ENCODE results near the gene DROSHA.

Gene DROSHA

DNA sequence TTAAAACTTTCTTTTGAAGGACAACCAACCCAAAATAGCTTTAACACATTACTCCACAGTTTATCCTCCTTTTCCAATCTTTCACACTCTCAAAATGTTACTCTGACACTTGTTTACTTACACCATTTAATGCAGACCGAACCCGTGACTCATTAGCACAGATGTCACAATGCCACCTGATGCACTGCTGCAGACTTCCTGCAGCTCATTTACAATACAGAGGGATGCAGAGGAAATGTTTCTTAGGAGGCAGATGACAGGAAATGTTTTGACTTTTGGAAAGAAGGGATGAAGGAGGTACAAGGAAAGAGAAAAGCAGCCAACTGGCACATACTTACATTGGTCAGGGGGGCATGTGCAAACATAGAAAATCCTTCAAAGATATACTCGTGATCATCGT lies 39.0 kb downstream of the DROSHA start:
- H4K20me1 ChIP-seq (ENCODE audit: insufficient read depth, low read length): no peaks in the 10 kb centered on the region
- no peak overlapping the region for H3K4me3 ChIP-seq (ENCODE audit: low read length)
- H3K27ac ChIP-seq (ENCODE audit: low read length): no peak overlapping the region
- TF ChIP-seq EZH2phosphoT487 (IDR thresholded peaks at IDR 0.05; ENCODE audit: low read length) (no peak), EZH2 (optimal IDR thresholded peaks at IDR 0.05; ENCODE audit: low read depth, low read length) (no peak)
- TF ChIP-seq, protein P1, sequence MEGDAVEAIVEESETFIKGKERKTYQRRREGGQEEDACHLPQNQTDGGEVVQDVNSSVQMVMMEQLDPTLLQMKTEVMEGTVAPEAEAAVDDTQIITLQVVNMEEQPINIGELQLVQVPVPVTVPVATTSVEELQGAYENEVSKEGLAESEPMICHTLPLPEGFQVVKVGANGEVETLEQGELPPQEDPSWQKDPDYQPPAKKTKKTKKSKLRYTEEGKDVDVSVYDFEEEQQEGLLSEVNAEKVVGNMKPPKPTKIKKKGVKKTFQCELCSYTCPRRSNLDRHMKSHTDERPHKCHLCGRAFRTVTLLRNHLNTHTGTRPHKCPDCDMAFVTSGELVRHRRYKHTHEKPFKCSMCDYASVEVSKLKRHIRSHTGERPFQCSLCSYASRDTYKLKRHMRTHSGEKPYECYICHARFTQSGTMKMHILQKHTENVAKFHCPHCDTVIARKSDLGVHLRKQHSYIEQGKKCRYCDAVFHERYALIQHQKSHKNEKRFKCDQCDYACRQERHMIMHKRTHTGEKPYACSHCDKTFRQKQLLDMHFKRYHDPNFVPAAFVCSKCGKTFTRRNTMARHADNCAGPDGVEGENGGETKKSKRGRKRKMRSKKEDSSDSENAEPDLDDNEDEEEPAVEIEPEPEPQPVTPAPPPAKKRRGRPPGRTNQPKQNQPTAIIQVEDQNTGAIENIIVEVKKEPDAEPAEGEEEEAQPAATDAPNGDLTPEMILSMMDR (IDR thresholded peaks at IDR 0.05; ENCODE audit: low read length): no peak
- H2AFZ ChIP-seq (ENCODE audit: low read length): no peak overlapping the region
- no peak overlapping the region for H3K9ac ChIP-seq (ENCODE audit: low read length)
- no peaks in the 10 kb centered on the region for H3K9me2 ChIP-seq (replicated peaks; ENCODE audit: insufficient read depth, low read length)
- H3K36me3 ChIP-seq (replicated peaks; ENCODE audit: insufficient read depth, low read length): no peaks in the 10 kb centered on the region
- no peaks in the 10 kb centered on the region for H3K4me1 ChIP-seq (ENCODE audit: low read length)
- H3K27me3 ChIP-seq (replicated peaks; ENCODE audit: insufficient read depth, low read length): no peaks in the 10 kb centered on the region
- H3K9me3 ChIP-seq (replicated peaks; ENCODE audit: insufficient read depth, low read length): no peaks in the 10 kb centered on the region
- no peak for DNase-seq
- no peak overlapping the region for H3K4me2 ChIP-seq (ENCODE audit: low read depth, low read length)
- H3K79me2 ChIP-seq (ENCODE audit: low read length): no peaks in the 10 kb centered on the region
- no peaks in the 10 kb centered on the region for H3F3A ChIP-seq (ENCODE audit: insufficient read depth, low read length)

DNA sequence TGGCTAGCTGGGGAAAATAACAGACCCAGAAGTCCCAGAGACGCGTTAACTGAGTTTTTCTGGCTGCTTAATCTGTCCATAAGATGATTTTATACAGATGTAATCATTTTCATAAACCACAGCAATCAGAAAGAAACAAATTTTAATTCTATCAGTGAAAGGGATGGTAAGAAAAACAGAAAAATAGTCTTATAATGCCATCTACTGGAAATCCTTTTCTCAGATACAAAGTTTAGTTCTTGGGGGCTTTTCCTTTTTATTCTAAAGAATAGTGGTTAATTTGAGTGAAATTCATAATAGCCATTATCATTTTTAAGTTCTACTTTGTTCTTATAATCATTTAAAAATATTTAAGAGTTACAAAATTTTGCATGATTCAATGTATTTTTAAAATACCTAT lies 44.4 kb downstream of the DROSHA start:
- no peak overlapping the region for H3K4me2 ChIP-seq (ENCODE audit: low read depth, low read length)
- H3F3A ChIP-seq (ENCODE audit: insufficient read depth, low read length): no peaks in the 10 kb centered on the region
- TF ChIP-seq EZH2 (optimal IDR thresholded peaks at IDR 0.05; ENCODE audit: low read depth, low read length): no peak
- TF ChIP-seq, protein P1 (IDR thresholded peaks at IDR 0.05; ENCODE audit: low read length): no peak
- TF ChIP-seq EZH2phosphoT487 (IDR thresholded peaks at IDR 0.05; ENCODE audit: low read length): no peak
- no peaks in the 10 kb centered on the region for H3K27me3 ChIP-seq (replicated peaks; ENCODE audit: insufficient read depth, low read length)
- no peaks in the 10 kb centered on the region for H3K79me2 ChIP-seq (ENCODE audit: low read length)
- H3K9me2 ChIP-seq (replicated peaks; ENCODE audit: insufficient read depth, low read length): no peaks in the 10 kb centered on the region
- no peak overlapping the region for H3K9ac ChIP-seq (ENCODE audit: low read length)
- no peak overlapping the region for H3K4me3 ChIP-seq (ENCODE audit: low read length)
- no peaks in the 10 kb centered on the region for H3K4me1 ChIP-seq (ENCODE audit: low read length)
- H3K27ac ChIP-seq (ENCODE audit: low read length): no peak overlapping the region
- DNase-seq: no peak
- no peaks in the 10 kb centered on the region; the same call in 1 of the 2 replicates for H3K36me3 ChIP-seq (replicated peaks; ENCODE audit: insufficient read depth, low read length)
- no peak overlapping the region for H2AFZ ChIP-seq (ENCODE audit: low read length)
- H4K20me1 ChIP-seq (ENCODE audit: insufficient read depth, low read length): no peaks in the 10 kb centered on the region
- no peaks in the 10 kb centered on the region for H3K9me3 ChIP-seq (replicated peaks; ENCODE audit: insufficient read depth, low read length)

DNA sequence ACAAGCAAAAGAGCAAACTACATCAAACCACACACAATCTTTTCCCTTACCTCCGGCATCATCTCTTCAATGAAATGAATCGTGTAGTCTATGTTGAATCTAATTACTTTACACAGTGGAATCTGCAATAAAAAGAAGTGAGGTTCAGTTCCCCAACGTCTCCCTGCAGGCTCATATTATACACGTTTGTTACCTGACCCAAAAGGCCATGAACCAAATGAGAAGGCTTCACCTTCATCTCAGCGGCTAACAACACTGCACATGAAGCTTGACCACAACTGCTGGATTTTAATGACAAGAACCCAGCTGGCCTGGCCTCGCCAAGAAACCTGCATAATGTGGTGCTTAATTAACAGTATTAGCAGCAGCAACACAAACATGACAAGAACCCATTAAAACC lies 45.5 kb downstream of the DROSHA start:
- H3K4me2 ChIP-seq (ENCODE audit: low read depth, low read length): no peak overlapping the region
- TF ChIP-seq EZH2 (optimal IDR thresholded peaks at IDR 0.05; ENCODE audit: low read depth, low read length) (no peak), EZH2phosphoT487 (IDR thresholded peaks at IDR 0.05; ENCODE audit: low read length) (no peak)
- TF ChIP-seq, protein P1 (IDR thresholded peaks at IDR 0.05; ENCODE audit: low read length): no peak
- no peaks in the 10 kb centered on the region; the same call in 1 of the 2 replicates for H3K36me3 ChIP-seq (replicated peaks; ENCODE audit: insufficient read depth, low read length)
- H3K9me2 ChIP-seq (replicated peaks; ENCODE audit: insufficient read depth, low read length): no peaks in the 10 kb centered on the region
- no peaks in the 10 kb centered on the region for H3K9me3 ChIP-seq (replicated peaks; ENCODE audit: insufficient read depth, low read length)
- H3F3A ChIP-seq (ENCODE audit: insufficient read depth, low read length): no peaks in the 10 kb centered on the region
- no peaks in the 10 kb centered on the region for H3K4me1 ChIP-seq (ENCODE audit: low read length)
- H4K20me1 ChIP-seq (ENCODE audit: insufficient read depth, low read length): no peaks in the 10 kb centered on the region
- no peak overlapping the region for H3K4me3 ChIP-seq (ENCODE audit: low read length)
- no peaks in the 10 kb centered on the region for H3K79me2 ChIP-seq (ENCODE audit: low read length)
- H3K27ac ChIP-seq (ENCODE audit: low read length): no peak overlapping the region
- no peak overlapping the region for H3K9ac ChIP-seq (ENCODE audit: low read length)
- H3K27me3 ChIP-seq (replicated peaks; ENCODE audit: insufficient read depth, low read length): no peaks in the 10 kb centered on the region
- H2AFZ ChIP-seq (ENCODE audit: low read length): no peak overlapping the region
- no peak for DNase-seq

All from MM.1S (cell line).